K562 (cell line): ENCODE data around the gene CKS2. TPM values are rescaled to one million over a fixed set of nuclear protein-coding genes. Genes with fewer than 3 reads are reported as not detected.

ENCODE experiments used
- ATAC-seq: fragments of 200-7000 bp; cut with Tn5 transposase; 3 replicates; pipeline ENCODE4 v1.9.1; 2020; ENCODE audit warnings: moderate library complexity
- BruUV-seq: library from RNA; stranded (reverse); fragments of 400-500 nt; replicated peaks from 2 replicates; lab custom pipeline; 2021; lab: Mats Ljungman, UMichigan
- CTCF ChIA-PET: fragments of 300-600 bp; formaldehyde crosslinking; extraction: SDS; loops from one replicate; lab custom pipeline; 2021; ENCODE audit warnings: low intra/inter-chr PET ratio; lab: Yijun Ruan, JAX
- POLR2A ChIA-PET: fragments of 300-600, 350-650 bp; sonication (Branson Sonifier 250); formaldehyde crosslinking; extraction: SDS; loops from one replicate; lab custom pipeline; 2021; ENCODE audit warnings: antibody characterized with exemption, inconsistent platforms; lab: Yijun Ruan, JAX
- DNase-seq, 4 experiments: peaks; one replicate each; pipeline versions ENCODE4 v3.0.0 to v3.0.0-alpha.2; 2011 to 2018; ENCODE audit warnings: low spot score in 3 of 4, mixed read lengths in 3 of 4; ENCODE audit errors: extremely low read depth in 1 of 4
- FAIRE-seq: peaks from 2 replicates; lab custom pipeline; 2011; peaks lifted over from hg19 to GRCh38; lab: Jason Lieb, UNC
- H2AFZ ChIP-seq: 2 replicates; pipeline ENCODE4 v1.6.0; 2011; ENCODE audit warnings: low read depth, low read length, control low read depth, inconsistent platforms
- H3K27ac ChIP-seq: fragments of 200-600 bp; 3 replicates; pipeline ENCODE4 v1.8.0; 2011; ENCODE audit warnings: low read depth, mild to moderate bottlenecking, control low read depth, inconsistent platforms, low read length, moderate library complexity, mixed read lengths; ENCODE audit errors: extremely low read depth
- H3K27me3 ChIP-seq, 2 experiments: fragments of 300-600 bp in 1 of 2; 2 replicates in 1 of 2; 3 replicates in 1 of 2; pipeline versions ENCODE4 v1.6.0 to v1.8.0; 2011; ENCODE audit warnings: inconsistent platforms in 2 of 2, low read length in 2 of 2, mild to moderate bottlenecking in 1 of 2, mixed read lengths in 1 of 2, moderate library complexity in 1 of 2; ENCODE audit not compliant: control insufficient read depth in 2 of 2, insufficient read depth in 2 of 2
- H3K36me3 ChIP-seq: fragments of 300-600 bp; 3 replicates; pipeline ENCODE4 v1.8.0; 2011; ENCODE audit warnings: mild to moderate bottlenecking, low read length, inconsistent platforms; ENCODE audit not compliant: control insufficient read depth, insufficient read depth
- H3K4me1 ChIP-seq, 2 experiments: fragments of 200-600 bp in 1 of 2; replicated peaks in 1 of 2; 2 replicates in 1 of 2; 3 replicates in 1 of 2; pipeline versions ENCODE4 v1.5.1 to v1.8.0; 2011; ENCODE audit warnings: inconsistent platforms in 2 of 2, low read length in 2 of 2, mild to moderate bottlenecking in 1 of 2, mixed read lengths in 1 of 2, moderate library complexity in 1 of 2; ENCODE audit not compliant: control insufficient read depth in 2 of 2, insufficient read depth in 2 of 2
- H3K4me2 ChIP-seq: 2 replicates; pipeline ENCODE4 v1.6.1; 2011; ENCODE audit warnings: low read length, control low read depth, inconsistent platforms, mixed read lengths; ENCODE audit not compliant: insufficient read depth
- H3K4me3 ChIP-seq: fragments of 200-600 bp; sonication (generic), shearing (Covaris generic); 2 replicates; pipeline ENCODE4 v1.5.1; 2016; ENCODE audit warnings: control low read depth, inconsistent platforms
- H3K79me2 ChIP-seq: fragments of 200-600 bp; 3 replicates; pipeline ENCODE4 v1.8.0; 2011; ENCODE audit warnings: low read length, inconsistent platforms; ENCODE audit not compliant: control insufficient read depth, insufficient read depth
- H3K9ac ChIP-seq, 2 experiments: 2 replicates each; pipeline versions ENCODE4 v1.6.0 to v1.6.1; 2011; ENCODE audit warnings: low read depth in 2 of 2, low read length in 2 of 2, control low read depth in 1 of 2, inconsistent platforms in 1 of 2, mild to moderate bottlenecking in 1 of 2, mixed read lengths in 1 of 2; ENCODE audit not compliant: insufficient read depth in 1 of 2
- H3K9me1 ChIP-seq: one replicate; pipeline ENCODE4 v1.6.0; 2011; ENCODE audit warnings: inconsistent platforms, mild to moderate bottlenecking, low read length, moderate library complexity; ENCODE audit not compliant: control insufficient read depth, insufficient read depth
- H3K9me3 ChIP-seq: replicated peaks from 2 replicates; pipeline ENCODE4 v1.5.1; 2011; ENCODE audit warnings: low read depth, low read length, inconsistent platforms; ENCODE audit not compliant: control insufficient read depth, insufficient read depth
- H4K20me1 ChIP-seq: replicated peaks from 2 replicates; pipeline ENCODE4 v1.6.1; 2011; ENCODE audit warnings: low read length, inconsistent platforms, mixed read lengths; ENCODE audit not compliant: control insufficient read depth, insufficient read depth
- HNRNPUL1 ChIP-seq: fragments of 200-400 bp; formaldehyde crosslinking; IDR thresholded peaks from 2 replicates; pipeline ENCODE4 v1.6.1; 2017; ENCODE audit warnings: low read length
- ZKSCAN8 ChIP-seq: fragments of 200-800 bp; sonication (Bioruptor generic); IDR thresholded peaks from 2 replicates; pipeline ENCODE4 v1.6.1; 2016; ENCODE audit warnings: missing genetic modification characterization, missing compliant biosample characterization
- ZNF165 ChIP-seq: fragments of 250-450 bp; sonication (Bioruptor Pico); IDR thresholded peaks from 2 replicates; pipeline ENCODE4 v1.4.0; 2020; ENCODE audit warnings: borderline replicate concordance
- WGBS: fragments of 100-300 bp; shearing (Covaris generic); methylation state at CpG from one replicate; pipeline ENCODE4 v1.1.6; 2016; ENCODE audit warnings: low coverage, mixed read lengths; ENCODE audit not compliant: insufficient coverage; ENCODE audit errors: missing lambda C conversion rate; 5-methylcytosine and 5-hydroxymethylcytosine counted together
- in situ Hi-C: fragments of 300-500 bp; cut with MboI; formaldehyde crosslinking; loops from 4 replicates; pipeline ENCODE4 v1.15.0; 2018; ENCODE audit warnings: inconsistent platforms, mixed read lengths
- intact Hi-C: fragments of 100-400 bp; cut with micrococcal nuclease; formaldehyde crosslinking; loops from 2 replicates; pipeline ENCODE4 v1.14.2; 2022
- polyA plus RNA-seq, 8 experiments: library from polyadenylated mRNA; depleted of rRNA in 4 of 8; stranded (reverse) in 5 of 8; unstranded in 3 of 8; fragments of >200 nt; fragmentation: Nextera tagmentation in 2 of 8; fragmentation: Illumina TruSeq in 1 of 8; extraction: Ambion mirVana in 2 of 8; extraction: Trizol in 1 of 8; gene quantifications; 2 replicates each; pipeline versions ENCODE4 v1.2.1 to v1.2.3, GENCODE V29; 2011 to 2014; ENCODE audit warnings: inconsistent platforms in 1 of 8, missing spikeins in 1 of 8
- total RNA-seq, 7 experiments: library from RNA; depleted of rRNA in 6 of 7; stranded (reverse); fragments of >200 nt in 6 of 7; fragmentation: Illumina TruSeq in 2 of 7; extraction: Trizol in 2 of 7; gene quantifications; 2 replicates each; pipeline versions ENCODE4 v1.2.1 to v1.2.3, GENCODE V29; 2011 to 2021; ENCODE audit warnings: low replicate concordance in 1 of 7
- TF ChIP-seq, protein P1 (sequence below): fragments of 200-800 bp; sonication (Bioruptor generic); IDR thresholded peaks from 2 replicates; pipeline ENCODE4 v1.6.1; 2017; ENCODE audit warnings: missing genetic modification characterization, missing compliant biosample characterization
- TF ChIP-seq, protein P2 (sequence below): sonication (generic); formaldehyde crosslinking; IDR thresholded peaks from 2 replicates; pipeline ENCODE4 v1.8.1; 2022; ENCODE audit warnings: missing genetic modification reagents
- TF ChIP-seq, protein P3 (sequence below), 2 experiments: fragments of 200-800 bp in 1 of 2; sonication (Bioruptor generic) in 1 of 2; sonication (generic) in 1 of 2; formaldehyde crosslinking in 1 of 2; IDR thresholded peaks in 1 of 2; conservative IDR thresholded peaks in 1 of 2; 2 replicates each; pipeline versions ENCODE4 v1.5.0 to v1.6.1; 2016 to 2020; ENCODE audit warnings: missing compliant biosample characterization in 1 of 2, missing genetic modification characterization in 1 of 2, missing genetic modification reagents in 1 of 2

CKS2 gene
- total and polyA plus RNA-seq, 9 of the 15 experiments (the other 6 are each of a cell fraction or from before 2014, with no cell fraction given) = 123 to 941 (median 321) TPM

DNA sequence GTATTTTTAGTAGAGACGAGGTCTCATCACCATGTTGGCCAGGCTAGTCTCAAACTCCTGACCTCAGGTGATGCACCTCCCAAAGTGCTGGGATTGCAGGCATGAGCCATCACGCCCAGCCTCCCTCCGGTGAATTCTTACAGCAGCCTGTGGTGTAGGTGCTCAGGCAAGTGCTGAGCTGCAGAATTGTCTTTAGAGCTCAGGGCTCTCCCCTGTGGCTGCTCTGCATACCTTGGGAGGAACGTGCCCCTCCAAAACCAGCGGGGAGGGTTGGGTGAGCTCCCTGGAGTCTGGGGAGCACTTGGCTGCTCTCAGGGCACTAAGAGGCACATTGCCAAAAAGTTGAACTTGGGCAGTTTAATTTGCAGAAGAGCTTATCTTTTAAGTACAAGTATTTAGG lies 36.7 kb downstream of the CKS2 start:
- no peak for FAIRE-seq
- H3K4me3 ChIP-seq = no peak overlapping the region
- in situ Hi-C loops (no loop called here), intact Hi-C loops (no loop called here)
- no TSS peak for BruUV-seq
- H2AFZ ChIP-seq = no peak overlapping the region
- H3K9ac ChIP-seq = no peak overlapping the region
- H3K27ac ChIP-seq = no peak overlapping the region
- H3K9me3 ChIP-seq = no peaks in the 10 kb centered on the region
- TF ChIP-seq, protein P1, sequence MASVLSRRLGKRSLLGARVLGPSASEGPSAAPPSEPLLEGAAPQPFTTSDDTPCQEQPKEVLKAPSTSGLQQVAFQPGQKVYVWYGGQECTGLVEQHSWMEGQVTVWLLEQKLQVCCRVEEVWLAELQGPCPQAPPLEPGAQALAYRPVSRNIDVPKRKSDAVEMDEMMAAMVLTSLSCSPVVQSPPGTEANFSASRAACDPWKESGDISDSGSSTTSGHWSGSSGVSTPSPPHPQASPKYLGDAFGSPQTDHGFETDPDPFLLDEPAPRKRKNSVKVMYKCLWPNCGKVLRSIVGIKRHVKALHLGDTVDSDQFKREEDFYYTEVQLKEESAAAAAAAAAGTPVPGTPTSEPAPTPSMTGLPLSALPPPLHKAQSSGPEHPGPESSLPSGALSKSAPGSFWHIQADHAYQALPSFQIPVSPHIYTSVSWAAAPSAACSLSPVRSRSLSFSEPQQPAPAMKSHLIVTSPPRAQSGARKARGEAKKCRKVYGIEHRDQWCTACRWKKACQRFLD (CRISPR knock-in tag) = no peak
- TF ChIP-seq, protein P2, sequence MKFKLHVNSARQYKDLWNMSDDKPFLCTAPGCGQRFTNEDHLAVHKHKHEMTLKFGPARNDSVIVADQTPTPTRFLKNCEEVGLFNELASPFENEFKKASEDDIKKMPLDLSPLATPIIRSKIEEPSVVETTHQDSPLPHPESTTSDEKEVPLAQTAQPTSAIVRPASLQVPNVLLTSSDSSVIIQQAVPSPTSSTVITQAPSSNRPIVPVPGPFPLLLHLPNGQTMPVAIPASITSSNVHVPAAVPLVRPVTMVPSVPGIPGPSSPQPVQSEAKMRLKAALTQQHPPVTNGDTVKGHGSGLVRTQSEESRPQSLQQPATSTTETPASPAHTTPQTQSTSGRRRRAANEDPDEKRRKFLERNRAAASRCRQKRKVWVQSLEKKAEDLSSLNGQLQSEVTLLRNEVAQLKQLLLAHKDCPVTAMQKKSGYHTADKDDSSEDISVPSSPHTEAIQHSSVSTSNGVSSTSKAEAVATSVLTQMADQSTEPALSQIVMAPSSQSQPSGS = no peak
- TF ChIP-seq ZNF165 (CRISPR knock-in tag) (no peak), HNRNPUL1 (no peak), ZKSCAN8 (CRISPR knock-in tag) (no peak)
- TF ChIP-seq, protein P3, sequence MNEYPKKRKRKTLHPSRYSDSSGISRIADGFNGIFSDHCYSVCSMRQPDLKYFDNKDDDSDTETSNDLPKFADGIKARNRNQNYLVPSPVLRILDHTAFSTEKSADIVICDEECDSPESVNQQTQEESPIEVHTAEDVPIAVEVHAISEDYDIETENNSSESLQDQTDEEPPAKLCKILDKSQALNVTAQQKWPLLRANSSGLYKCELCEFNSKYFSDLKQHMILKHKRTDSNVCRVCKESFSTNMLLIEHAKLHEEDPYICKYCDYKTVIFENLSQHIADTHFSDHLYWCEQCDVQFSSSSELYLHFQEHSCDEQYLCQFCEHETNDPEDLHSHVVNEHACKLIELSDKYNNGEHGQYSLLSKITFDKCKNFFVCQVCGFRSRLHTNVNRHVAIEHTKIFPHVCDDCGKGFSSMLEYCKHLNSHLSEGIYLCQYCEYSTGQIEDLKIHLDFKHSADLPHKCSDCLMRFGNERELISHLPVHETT (CRISPR knock-in tag; conservative IDR thresholded peaks at IDR 0.05 in 1 of 2, IDR thresholded peaks at IDR 0.05 in 1 of 2) = no peak
- H3K27me3 ChIP-seq = no peaks in the 10 kb centered on the region
- H3K36me3 ChIP-seq = peaks cover 84% of the 10 kb centered on the region; the same call in 2 of the 3 replicates
- WGBS = 93% methylated on average over 4 of the region's 5 CpGs
- ChIA-PET CTCF (no interaction called here), POLR2A (interaction anchor here (0.6 kb wide), 1 partner anchor 10 kb away, joined by 4 read pairs; no protein-coding TSS in a partner anchor)
- H3K79me2 ChIP-seq = no peaks in the 10 kb centered on the region
- H3K4me1 ChIP-seq = no peaks in the 10 kb centered on the region
- no peaks in the 10 kb centered on the region for H3K9me1 ChIP-seq
- no peak for ATAC-seq
- no peaks in the 10 kb centered on the region for H4K20me1 ChIP-seq
- DNase-seq = no peak
- H3K4me2 ChIP-seq = no peak overlapping the region
